ENCODE results near the gene TFPT. TPM values are rescaled to one million over a fixed set of nuclear protein-coding genes. Genes with fewer than 3 reads are reported as not detected.

Gene TFPT
- total RNA-seq, 3 donors from 2014 or later (not counting 1 experiment from before 2014, with no cell fraction given): 14.1 to 14.4 (median 14.2) TPM

GRCh38 chr19:54133957-54134590 is 18.6 kb upstream of the TFPT start:
- no peaks in the 10 kb centered on the region for H3K36me3 Mint-ChIP-seq
- H3K27ac Mint-ChIP-seq: peak overlapping the region; percentile 71 to 78
- Histone ChIP-seq H3K4me1 (ENCODE audit: control insufficient read depth, insufficient read depth, low read length) (peaks cover 24% of the 10 kb centered on the region), H3K9me3 (ENCODE audit: control insufficient read depth, insufficient read depth, low read length) (peaks cover 3% of the 10 kb centered on the region), H3K4me3 (ENCODE audit: low read length) (no peak overlapping the region), H3K36me3 (ENCODE audit: control insufficient read depth, insufficient read depth, low read length) (peaks cover 18% of the 10 kb centered on the region), H3K27me3 (ENCODE audit: control insufficient read depth, insufficient read depth, low read length) (no peaks in the 10 kb centered on the region), H3K27ac (ENCODE audit: low read length) (no peak overlapping the region)
- H3K9me3 Mint-ChIP-seq: no peaks in the 10 kb centered on the region
- no peak for TF ChIP-seq CTCF (IDR thresholded peaks at IDR 0.05)
- intact Hi-C loops (cut with micrococcal nuclease): no loop called here
- WGBS (ENCODE audit: insufficient coverage): 75% methylated on average over 2 of the region's 2 CpGs
- no peak overlapping the region for H3K4me3 Mint-ChIP-seq
- DNase-seq: no peak
- H3K27me3 Mint-ChIP-seq (ENCODE audit: low read depth in 2 of 2): no peaks in the 10 kb centered on the region
- H3K4me1 Mint-ChIP-seq: peaks cover 22 to 30% of the 10 kb centered on the region in 2 donors
- ATAC-seq: no peak

GRCh38 chr19:54133312-54133956 is 18.0 kb upstream of the TFPT start:
- Mint-ChIP-seq H3K36me3 (no peaks in the 10 kb centered on the region), H3K4me3 (peak overlapping the region; percentile 21), H3K4me1 (peaks cover 16 to 24% of the 10 kb centered on the region in 2 donors), H3K27me3 (ENCODE audit: low read depth in 2 of 2) (no peaks in the 10 kb centered on the region), H3K27ac (peak overlapping the region; percentile 21 to 78), H3K9me3 (no peaks in the 10 kb centered on the region)
- no peak overlapping the region for H3K4me3 ChIP-seq (ENCODE audit: low read length)
- no peaks in the 10 kb centered on the region for H3K27me3 ChIP-seq (ENCODE audit: control insufficient read depth, insufficient read depth, low read length)
- peaks cover 3% of the 10 kb centered on the region for H3K9me3 ChIP-seq (ENCODE audit: control insufficient read depth, insufficient read depth, low read length)
- WGBS (ENCODE audit: insufficient coverage): 86% methylated on average over 10 of the region's 10 CpGs
- no peak for ATAC-seq
- no peak overlapping the region for H3K27ac ChIP-seq (ENCODE audit: low read length)
- no peak for TF ChIP-seq CTCF (IDR thresholded peaks at IDR 0.05)
- H3K4me1 ChIP-seq (ENCODE audit: control insufficient read depth, insufficient read depth, low read length): peaks cover 18% of the 10 kb centered on the region
- peaks cover 24% of the 10 kb centered on the region for H3K36me3 ChIP-seq (ENCODE audit: control insufficient read depth, insufficient read depth, low read length)
- intact Hi-C loops (cut with micrococcal nuclease): no loop called here
- peak in 1 of 2 donors; percentile 78 for DNase-seq

GRCh38 chr19:54129617-54129996 is 14.2 kb upstream of the TFPT start:
- no peak for DNase-seq
- no peak for TF ChIP-seq CTCF (IDR thresholded peaks at IDR 0.05)
- Mint-ChIP-seq H3K4me1 (peaks cover 5% of the 10 kb centered on the region in 2 donors), H3K27me3 (ENCODE audit: low read depth in 2 of 2) (no peaks in the 10 kb centered on the region), H3K4me3 (no peak overlapping the region), H3K9me3 (no peaks in the 10 kb centered on the region), H3K36me3 (no peaks in the 10 kb centered on the region), H3K27ac (no peak overlapping the region)
- H3K4me1 ChIP-seq (ENCODE audit: control insufficient read depth, insufficient read depth, low read length): peaks cover 4% of the 10 kb centered on the region
- no peak overlapping the region for H3K4me3 ChIP-seq (ENCODE audit: low read length)
- H3K27ac ChIP-seq (ENCODE audit: low read length): no peak overlapping the region
- peaks cover 3% of the 10 kb centered on the region for H3K9me3 ChIP-seq (ENCODE audit: control insufficient read depth, insufficient read depth, low read length)
- no peaks in the 10 kb centered on the region for H3K27me3 ChIP-seq (ENCODE audit: control insufficient read depth, insufficient read depth, low read length)
- no peak for ATAC-seq
- intact Hi-C loops (cut with micrococcal nuclease): no loop called here
- 97% methylated on average over 20 of the region's 20 CpGs for WGBS (ENCODE audit: insufficient coverage)
- H3K36me3 ChIP-seq (ENCODE audit: control insufficient read depth, insufficient read depth, low read length): peaks cover 52% of the 10 kb centered on the region
